HG03558 (cell line): ENCODE results near the gene CORO6.

Experiments
- ATAC-seq: cut with Tn5 transposase; IDR thresholded peaks from one replicate; pipeline ENCODE4 v1.9.1; 2021; ENCODE audit warnings: moderate number of reproducible peaks; ENCODE audit not compliant: unreplicated experiment; ENCODE audit errors: extremely low read depth

The CORO6 gene

GRCh38 chr17:29568331-29569244 is 54.1 kb downstream of the CORO6 start, which contains the start of gene TP53I13:
TP53I13 (plus strand) TSS chr17:29568701; CDS start chr17:29568759, 58 bp downstream.
- no peak for ATAC-seq

DNA sequence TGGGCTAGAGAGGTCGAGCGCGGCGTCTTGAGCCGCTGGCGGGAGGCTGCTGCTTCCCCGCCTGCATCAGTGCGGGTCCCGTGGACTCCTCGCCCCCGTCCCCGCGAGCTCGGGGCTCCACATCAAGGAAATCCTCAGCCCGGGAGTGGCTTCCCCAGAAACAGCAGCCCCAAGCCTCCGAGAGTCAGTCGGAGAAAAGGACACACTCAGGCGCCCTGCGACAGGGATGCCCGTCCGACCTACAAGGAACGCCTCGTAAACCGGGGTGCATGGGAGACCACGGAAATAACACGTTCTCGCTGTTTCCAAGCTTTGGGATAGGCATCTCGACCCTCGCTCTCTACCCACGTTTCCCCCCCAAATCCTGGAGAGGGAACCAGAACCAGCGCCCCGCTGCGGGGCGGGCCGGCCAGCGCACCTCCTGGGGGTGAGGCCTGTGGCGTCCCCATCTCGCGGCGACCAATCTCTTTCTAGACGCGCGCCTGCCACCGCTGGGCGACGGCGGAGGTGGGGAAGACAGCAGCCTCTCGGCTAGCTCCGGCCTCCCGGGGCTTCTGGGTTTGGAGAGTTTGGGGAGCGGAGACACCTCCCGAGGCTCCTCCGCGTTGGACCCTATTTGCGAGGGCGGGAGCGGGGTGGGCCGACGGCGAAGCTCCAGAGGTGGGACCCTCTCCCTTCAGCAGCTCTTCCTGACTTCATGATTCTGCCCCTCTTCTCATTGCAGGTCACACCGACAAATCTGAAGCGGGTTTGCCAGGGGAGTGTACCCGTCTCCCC is 55.0 kb downstream of the CORO6 start:
- no peak for ATAC-seq

- no peak for ATAC-seq
Observed at GRCh38 chr17:29567304-29567553, 55.5 kb downstream of the CORO6 start.

GRCh38 chr17:29566473-29567303 is 56.0 kb downstream of the CORO6 start, which contains the start of gene ABHD15:
ABHD15 (minus strand) TSS chr17:29567037; CDS start chr17:29566966, 71 bp downstream.
- ATAC-seq: no peak

DNA sequence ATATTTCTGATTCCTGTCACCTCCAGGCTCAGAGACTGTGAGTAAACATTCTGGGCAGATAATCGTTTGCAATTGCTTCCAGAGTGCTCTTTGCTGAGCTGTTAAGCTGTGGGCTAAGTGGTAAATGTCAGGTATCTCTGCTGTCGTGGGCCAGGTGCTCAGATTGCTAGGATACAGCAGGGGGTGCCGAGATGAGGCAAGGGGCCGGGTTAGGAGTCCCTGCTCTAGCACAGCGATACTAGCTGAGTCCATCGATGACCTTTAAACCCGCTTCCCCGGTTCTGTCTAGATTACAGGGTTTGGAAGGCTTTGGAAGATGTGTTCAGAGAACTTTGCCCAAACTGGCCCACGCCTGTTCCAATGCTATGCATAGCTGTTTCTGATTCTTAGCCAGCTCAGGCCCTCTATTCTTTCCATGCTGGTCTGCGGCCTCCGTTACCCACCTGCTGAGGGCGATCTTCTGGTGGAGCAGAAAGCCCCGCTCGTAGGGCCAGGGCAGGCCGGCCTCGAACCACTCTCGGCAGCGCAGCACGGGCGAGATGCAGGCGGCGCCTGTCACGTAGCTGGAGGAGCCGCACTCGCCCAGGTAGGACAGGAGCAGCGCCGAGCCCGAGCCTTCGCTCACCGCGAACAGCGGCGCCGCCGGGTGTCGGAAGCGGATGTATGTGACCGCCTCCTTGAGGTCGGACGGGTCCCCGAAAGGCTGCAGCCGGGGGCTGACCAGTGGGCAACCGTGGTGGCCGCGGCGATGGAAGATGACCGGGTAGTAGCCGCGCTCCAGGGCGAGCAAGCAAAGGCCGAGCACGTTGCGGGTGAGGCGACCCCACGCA is 56.9 kb downstream of the CORO6 start:
- no peak for ATAC-seq
